Measurements from ENCODE around the gene CNOT1.
"Not testable (repeated sequence)": the region's sequence is repeated elsewhere in the genome, so short reads cannot be mapped to it uniquely, and the experiment has no call there.

CNOT1 gene

GRCh38 chr16:58639230-58639629, 9.6 kb upstream of the CNOT1 start:
- no peak for DNase-seq (ENCODE audit: low read depth, low spot score)
- no peak overlapping the region for H3K27ac ChIP-seq

- DNase-seq (ENCODE audit: low read depth, low spot score) = peak; percentile 60
- peak overlapping the region; percentile 50 for H3K27ac ChIP-seq
Measured at GRCh38 chr16:58638148-58639036, 8.8 kb upstream of the CNOT1 start.

DNA sequence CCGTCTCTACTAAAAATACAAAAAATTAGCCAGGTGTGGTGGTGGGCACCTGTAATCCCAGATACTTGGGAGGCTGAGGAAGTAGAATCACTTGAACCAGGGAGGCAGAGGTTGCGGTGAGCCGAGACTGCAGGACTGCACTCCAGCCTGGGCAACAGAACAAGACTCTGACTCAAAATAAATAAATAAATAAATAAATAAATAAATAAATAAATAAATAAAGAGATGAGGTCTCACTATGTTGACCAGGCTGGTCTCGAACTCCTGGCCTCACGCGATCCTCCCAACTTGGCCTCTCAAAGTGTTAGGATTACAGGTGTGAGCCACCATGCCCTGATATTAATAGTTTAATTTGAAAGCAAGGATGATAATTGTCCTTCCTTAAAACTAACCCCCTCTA, 7.4 kb upstream of the CNOT1 start:
- not testable (repeated sequence) for H3K27ac ChIP-seq; DNase-seq (ENCODE audit: low read depth, low spot score)

GRCh38 chr16:58636466-58636865, 6.8 kb upstream of the CNOT1 start:
- H3K27ac ChIP-seq = no peak overlapping the region
- no peak for DNase-seq (ENCODE audit: low read depth, low spot score)

DNA sequence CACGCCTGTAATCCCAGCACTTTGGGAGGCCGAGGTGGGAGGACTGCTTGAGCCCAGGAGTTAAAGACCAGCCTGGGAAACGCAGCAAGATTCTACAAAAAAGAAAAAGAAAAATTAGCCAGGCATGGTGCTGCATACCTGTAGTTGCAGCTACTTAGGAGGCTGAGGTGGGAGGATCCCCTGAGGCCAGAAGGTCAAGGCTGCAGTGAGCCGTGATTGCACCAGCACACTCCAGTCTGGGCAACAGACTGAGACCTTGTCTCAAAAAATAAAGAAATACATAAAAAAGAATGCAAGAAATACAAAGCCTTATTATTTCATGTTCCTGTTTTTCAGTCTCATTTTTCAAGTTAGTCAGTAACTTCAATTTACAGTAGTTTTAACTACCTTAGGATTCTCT, 5.9 kb upstream of the CNOT1 start:
- H3K27ac ChIP-seq = no peak overlapping the region
- DNase-seq (ENCODE audit: low read depth, low spot score) = no peak

DNA sequence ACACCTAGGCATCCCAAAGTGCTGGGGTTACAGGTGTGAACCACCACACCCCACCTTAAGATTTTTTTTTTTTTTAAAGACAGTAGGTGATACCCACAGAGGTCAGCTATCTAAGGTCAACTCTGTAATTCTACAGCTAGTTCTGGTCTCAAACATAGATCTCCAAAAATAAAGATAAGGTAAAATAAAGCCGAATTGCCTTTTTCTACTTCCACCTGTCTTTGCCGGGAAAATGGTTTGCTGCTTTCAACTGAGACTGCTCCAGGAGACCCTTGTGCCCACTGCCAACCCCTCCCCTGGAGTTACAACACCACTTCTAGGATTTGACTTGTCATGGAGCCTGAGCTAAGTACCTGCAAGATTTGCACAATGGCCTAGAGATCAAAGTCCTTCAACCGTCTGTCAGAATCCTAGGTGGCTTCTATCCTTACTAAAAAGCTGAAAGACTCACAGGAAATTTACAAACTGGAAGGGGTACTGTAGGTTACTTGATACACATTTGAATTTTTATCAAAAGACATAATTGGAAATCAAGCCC, 4.7 kb upstream of the CNOT1 start:
- no peak for DNase-seq (ENCODE audit: low read depth, low spot score)
- no peak overlapping the region for H3K27ac ChIP-seq

DNA sequence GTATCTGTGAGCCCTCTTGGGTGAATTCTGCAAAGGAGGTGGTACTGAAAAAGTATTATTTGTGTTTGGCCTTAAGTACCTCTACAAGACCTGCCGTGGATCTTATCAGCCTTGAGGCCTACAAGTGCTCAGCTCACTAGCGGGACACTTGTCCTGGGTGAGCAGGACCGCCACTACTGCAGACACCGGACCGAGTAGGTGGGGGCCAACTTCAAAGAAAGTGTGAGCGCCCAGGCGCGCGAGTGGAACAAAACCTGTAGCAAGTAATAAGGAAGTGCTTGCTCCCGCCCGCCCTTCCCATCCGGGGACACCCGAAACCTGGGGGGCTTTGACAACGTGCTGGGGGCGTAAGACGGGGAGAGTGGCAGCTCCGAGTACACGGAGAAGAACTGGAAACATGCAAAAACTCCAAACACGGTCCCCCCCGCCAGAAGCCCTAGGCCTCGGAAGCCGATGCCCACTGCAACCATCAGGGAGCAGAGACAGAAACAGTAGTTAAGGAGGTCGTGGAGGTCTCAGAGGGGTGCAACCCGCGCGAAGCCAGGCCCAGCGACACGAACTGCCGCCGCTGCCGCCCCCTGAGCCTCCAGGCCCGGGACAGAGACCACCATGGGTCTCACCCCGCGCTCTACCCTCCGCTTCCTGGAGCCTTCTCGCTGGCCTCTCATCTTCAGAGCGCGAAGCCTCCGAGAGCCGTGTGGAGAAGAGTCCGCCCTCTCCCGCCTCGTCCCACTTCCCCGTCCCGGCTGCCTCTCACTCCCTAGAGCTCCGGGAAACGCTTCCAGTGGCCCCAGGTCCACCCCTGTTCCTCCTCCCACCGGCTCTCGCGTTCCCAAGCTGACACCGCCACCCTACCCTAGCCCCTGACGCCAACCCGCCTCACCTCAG, 537 bp downstream of the CNOT1 start:
- no peak for DNase-seq (ENCODE audit: low read depth, low spot score)
- peak overlapping the region; percentile 94 for H3K27ac ChIP-seq

DNA sequence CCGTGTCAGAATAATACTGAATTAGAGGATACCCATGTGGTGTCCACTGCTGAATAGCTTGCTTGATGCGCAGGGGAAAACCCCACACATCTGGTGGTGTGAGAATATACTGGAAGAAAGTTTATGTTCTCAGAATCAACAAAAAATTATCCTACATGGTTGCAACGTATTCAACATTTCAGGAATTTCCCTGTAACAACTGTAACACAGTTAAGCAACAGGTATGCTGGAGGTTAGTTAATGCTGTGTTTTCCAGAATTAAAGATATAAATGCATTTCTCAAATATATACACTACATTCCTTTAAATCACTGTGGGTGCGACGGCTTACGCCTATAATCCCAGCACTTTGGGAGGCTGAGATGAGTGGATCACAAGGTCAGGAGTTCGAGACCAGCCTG, 5.4 kb downstream of the CNOT1 start:
- H3K27ac ChIP-seq = no peak overlapping the region

DNA sequence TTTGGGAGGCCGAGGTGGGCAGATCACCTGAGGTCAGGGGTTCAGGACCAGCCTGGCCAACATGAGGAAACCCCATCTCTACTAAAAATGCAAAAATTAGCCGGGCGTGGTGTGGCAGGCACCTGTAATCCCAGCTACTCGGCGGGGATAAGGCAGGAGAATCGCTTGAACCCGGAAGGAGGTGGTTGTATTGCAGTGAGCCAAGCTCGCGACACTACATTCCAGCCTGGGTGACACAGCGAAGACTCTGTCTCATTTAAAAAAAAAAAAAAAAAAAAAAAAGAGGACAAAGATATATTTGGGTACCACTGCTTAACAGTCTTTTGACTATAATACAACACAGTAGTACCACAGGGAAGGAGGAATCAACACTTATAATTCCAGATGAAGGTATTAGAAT, 9.2 kb downstream of the CNOT1 start:
- H3K27ac ChIP-seq = no peak overlapping the region
- no peak for DNase-seq (ENCODE audit: low read depth, low spot score)

More for the DNA sequence above, 5.4 kb downstream of the CNOT1 start:
- no peak for DNase-seq (ENCODE audit: low read depth, low spot score)

- no peak overlapping the region for H3K27ac ChIP-seq
Measured at GRCh38 chr16:58615280-58615679, 14.3 kb downstream of the CNOT1 start.

DNA sequence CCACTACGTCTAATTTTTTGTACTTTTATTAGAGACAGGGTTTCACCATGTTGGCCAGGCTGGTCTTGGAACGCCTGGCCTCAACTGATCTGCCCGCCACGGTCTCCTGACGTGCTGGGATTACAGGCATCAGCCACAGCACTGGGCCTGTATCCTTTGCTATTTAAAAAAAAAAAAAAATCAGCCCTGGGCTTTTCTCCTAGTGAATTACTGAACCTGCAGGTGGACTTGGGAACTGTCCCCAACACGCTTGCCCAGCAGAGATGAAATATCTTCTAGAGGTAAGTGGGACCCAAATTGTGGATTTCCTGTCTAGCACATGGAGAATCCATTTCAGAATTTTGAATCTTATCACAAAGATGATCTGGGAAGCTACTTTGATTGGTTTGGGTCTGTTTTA, 14.8 kb downstream of the CNOT1 start:
- H3K27ac ChIP-seq = no peak overlapping the region
- no peak for DNase-seq (ENCODE audit: low read depth, low spot score)

More at GRCh38 chr16:58615280-58615679, 14.3 kb downstream of the CNOT1 start:
- DNase-seq (ENCODE audit: low read depth, low spot score) = no peak

DNA sequence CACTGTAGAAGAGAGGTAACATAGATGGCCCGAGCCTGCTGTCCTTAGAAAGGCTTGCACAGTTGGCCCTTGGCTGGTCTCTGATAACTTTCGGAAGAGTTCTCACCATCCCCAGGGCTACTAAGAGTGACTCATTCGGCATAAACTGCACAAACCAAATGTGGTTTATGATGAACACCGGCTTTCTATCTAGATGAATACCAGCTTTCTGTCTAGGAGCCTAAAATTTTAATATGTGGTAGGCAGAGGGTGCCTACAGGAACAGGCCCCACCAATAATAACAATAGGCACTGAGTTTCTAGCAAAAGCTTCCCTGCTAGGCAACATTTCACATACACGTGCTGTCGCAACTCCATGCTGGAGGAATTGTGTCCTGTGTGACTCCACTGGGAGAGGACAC, 15.4 kb downstream of the CNOT1 start:
- no peak for DNase-seq (ENCODE audit: low read depth, low spot score)
- H3K27ac ChIP-seq = no peak overlapping the region

DNA sequence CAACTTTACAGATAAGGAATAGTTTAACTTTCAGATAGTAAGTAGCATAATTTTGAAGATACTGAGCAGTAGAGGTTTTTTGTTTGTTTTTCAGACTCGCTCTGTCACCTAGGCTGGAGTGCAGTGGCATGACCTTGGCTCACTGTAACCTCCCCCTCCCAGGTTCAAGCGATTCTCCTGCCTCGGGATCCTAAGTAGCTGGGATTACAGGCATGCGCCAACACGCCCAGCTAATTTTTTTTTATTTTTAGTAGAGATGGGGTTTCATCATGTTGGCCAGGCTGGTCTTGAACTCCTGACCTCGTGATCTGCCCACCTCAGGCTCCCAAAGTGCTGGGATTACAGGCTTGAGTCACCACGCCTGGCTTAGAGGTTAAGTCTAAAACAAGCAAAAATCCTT, 16.7 kb downstream of the CNOT1 start:
- DNase-seq (ENCODE audit: low read depth, low spot score); H3K27ac ChIP-seq: not testable (repeated sequence)

DNA sequence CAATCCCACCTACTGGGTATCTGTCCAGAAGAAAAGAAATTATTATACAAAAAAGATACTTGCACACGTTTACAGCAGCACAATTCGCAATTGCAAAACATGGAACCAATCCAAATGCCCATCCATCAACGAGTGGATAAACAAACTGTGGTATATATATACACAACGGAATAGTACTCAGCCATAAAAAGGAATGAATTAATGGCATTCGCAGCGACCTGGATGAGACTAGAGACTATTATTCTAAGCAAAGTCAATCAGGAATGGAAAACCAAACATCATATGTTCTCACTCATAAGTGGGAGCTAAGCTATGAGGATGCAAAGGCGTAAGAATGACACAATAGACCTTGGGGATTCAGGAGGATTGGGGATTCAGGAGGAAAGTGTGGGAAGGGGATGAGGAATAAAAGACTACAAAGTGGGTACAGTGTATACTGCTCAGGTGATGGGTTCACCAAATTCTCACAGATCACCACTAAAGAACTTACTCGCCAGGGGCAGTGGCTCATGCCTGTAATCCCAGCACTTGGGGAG, 21.0 kb downstream of the CNOT1 start:
- no peak overlapping the region for H3K27ac ChIP-seq
- DNase-seq (ENCODE audit: low read depth, low spot score) = no peak

GRCh38 chr16:58605562-58605961, 24.1 kb downstream of the CNOT1 start:
- no peak for DNase-seq (ENCODE audit: low read depth, low spot score)
- H3K27ac ChIP-seq = no peak overlapping the region

DNA sequence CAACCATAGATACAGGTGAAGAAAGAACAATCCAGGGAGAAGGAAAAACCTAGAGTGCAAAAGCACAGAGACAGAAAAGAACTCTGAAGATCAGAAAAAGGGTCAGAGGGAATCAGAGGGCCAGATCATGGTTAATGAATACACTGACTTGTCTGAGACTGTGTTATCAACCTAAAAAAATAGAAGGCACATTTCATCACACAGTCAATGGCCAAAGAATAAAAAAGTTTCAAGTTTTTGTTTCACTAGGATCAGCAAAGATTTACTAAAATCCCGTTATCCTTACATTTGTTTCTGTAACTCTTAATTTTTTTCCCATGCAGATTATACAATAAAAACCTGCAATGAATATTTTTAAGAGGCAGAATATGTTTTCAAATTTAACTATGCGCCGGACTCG, 38.5 kb downstream of the CNOT1 start:
- H3K27ac ChIP-seq = no peak overlapping the region
- DNase-seq (ENCODE audit: low read depth, low spot score) = no peak

- no peak for DNase-seq (ENCODE audit: low read depth, low spot score)
- H3K27ac ChIP-seq = no peak overlapping the region
Measured at GRCh38 chr16:58589326-58589905, 40.2 kb downstream of the CNOT1 start.

DNA sequence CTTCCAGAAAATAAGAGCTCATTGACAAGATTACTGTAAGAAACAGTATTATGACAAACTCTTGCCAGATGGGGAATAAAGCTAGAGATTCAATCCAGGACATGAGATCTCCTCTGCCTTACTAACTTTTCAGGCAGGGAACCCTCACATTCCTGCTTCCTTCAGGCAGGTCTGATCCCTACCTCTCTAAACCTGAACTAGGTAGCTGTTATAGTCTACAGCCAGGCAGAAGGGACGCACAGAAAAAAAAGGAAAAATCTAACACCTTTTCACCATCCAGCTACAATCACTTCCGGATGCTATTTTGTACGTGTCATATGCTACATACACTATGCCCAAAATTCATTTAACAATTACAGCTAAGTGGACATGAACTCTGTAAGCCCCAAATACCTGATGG, 41.2 kb downstream of the CNOT1 start:
- no peak overlapping the region for H3K27ac ChIP-seq
- DNase-seq (ENCODE audit: low read depth, low spot score) = no peak

GRCh38 chr16:58586340-58587030, 43.1 kb downstream of the CNOT1 start:
- DNase-seq (ENCODE audit: low read depth, low spot score) = no peak
- H3K27ac ChIP-seq = no peak overlapping the region
